ENCODE results near the gene LSM6. TPM values are rescaled to one million over a fixed set of nuclear protein-coding genes. Genes with fewer than 3 reads are reported as not detected.

Gene LSM6
- total and polyA plus RNA-seq, 2 experiments from 2014 or later = 70.4 to 238 TPM

DNA sequence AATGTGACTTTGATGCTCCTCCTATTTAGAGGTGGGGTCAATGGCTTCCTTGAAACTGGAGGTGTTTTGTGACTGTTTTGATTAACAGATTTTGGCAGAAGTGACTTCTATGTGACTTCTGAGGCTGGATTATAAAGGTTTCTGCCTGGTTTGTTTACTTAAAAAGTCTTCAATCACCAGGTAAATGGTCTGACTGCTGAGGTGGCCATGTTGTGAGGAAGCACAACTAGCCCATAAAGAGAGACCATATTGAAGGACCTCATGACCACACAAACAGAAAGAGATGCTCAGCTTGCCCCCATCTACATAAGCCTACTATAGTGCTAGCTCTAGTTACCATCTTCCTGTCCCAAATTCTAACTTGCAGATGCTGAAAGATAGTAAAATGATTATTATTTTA is 14.3 kb upstream of the LSM6 start:
- Mint-ChIP-seq H3K4me1 (no peaks in the 10 kb centered on the region), H3K9me3 (no peaks in the 10 kb centered on the region; the same call in 2 of the 3 replicates), H3K27me3 (ENCODE audit: insufficient read depth, low read depth, poor library complexity) (no peaks in the 10 kb centered on the region), H3K36me3 (ENCODE audit: low read depth) (no peaks in the 10 kb centered on the region), H3K4me3 (no peak overlapping the region), H3K27ac (no peak overlapping the region)
- Histone ChIP-seq H3K27ac (ENCODE audit: low read depth) (no peak overlapping the region), H3K27me3 (ENCODE audit: insufficient read depth) (no peaks in the 10 kb centered on the region), H3K4me2 (no peak overlapping the region), H3K9me2 (ENCODE audit: insufficient read depth) (no peaks in the 10 kb centered on the region), H3K36me3 (ENCODE audit: insufficient read depth) (no peaks in the 10 kb centered on the region), H4K20me1 (replicated peaks; ENCODE audit: insufficient read depth) (no peaks in the 10 kb centered on the region), H3K79me2 (replicated peaks; ENCODE audit: insufficient read depth) (no peaks in the 10 kb centered on the region), H3K4me1 (ENCODE audit: insufficient read depth) (no peaks in the 10 kb centered on the region), H3K4me3 (no peak overlapping the region), H2AFZ (no peak overlapping the region), H3F3A (replicated peaks; ENCODE audit: low read depth) (no peaks in the 10 kb centered on the region)
- DNase-seq (ENCODE audit: low spot score) (no peak), ATAC-seq (no peak)
- TF ChIP-seq, protein P1, sequence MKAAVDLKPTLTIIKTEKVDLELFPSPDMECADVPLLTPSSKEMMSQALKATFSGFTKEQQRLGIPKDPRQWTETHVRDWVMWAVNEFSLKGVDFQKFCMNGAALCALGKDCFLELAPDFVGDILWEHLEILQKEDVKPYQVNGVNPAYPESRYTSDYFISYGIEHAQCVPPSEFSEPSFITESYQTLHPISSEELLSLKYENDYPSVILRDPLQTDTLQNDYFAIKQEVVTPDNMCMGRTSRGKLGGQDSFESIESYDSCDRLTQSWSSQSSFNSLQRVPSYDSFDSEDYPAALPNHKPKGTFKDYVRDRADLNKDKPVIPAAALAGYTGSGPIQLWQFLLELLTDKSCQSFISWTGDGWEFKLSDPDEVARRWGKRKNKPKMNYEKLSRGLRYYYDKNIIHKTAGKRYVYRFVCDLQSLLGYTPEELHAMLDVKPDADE (IDR thresholded peaks at IDR 0.05) = no peak
- TF ChIP-seq ZNF331 (CRISPR knock-in tag; IDR thresholded peaks at IDR 0.05; ENCODE audit: low read depth) (no peak), ZNF114 (CRISPR knock-in tag; IDR thresholded peaks at IDR 0.05) (no peak), JUNB (IDR thresholded peaks at IDR 0.05; ENCODE audit: unreplicated experiment) (no peak), EZH2phosphoT487 (IDR thresholded peaks at IDR 0.05; ENCODE audit: unreplicated experiment) (no peak), EZH2 (IDR thresholded peaks at IDR 0.05; ENCODE audit: low read depth, unreplicated experiment) (no peak), CREB1 (CRISPR knock-in tag; IDR thresholded peaks at IDR 0.05; ENCODE audit: low read depth) (no peak), POLR2AphosphoS5 (IDR thresholded peaks at IDR 0.05; ENCODE audit: low read depth) (no peak), STAT1 (IDR thresholded peaks at IDR 0.05; ENCODE audit: unreplicated experiment) (no peak), NANOG (IDR thresholded peaks at IDR 0.05; ENCODE audit: borderline replicate concordance) (no peak)
- TF ChIP-seq, protein P2, sequence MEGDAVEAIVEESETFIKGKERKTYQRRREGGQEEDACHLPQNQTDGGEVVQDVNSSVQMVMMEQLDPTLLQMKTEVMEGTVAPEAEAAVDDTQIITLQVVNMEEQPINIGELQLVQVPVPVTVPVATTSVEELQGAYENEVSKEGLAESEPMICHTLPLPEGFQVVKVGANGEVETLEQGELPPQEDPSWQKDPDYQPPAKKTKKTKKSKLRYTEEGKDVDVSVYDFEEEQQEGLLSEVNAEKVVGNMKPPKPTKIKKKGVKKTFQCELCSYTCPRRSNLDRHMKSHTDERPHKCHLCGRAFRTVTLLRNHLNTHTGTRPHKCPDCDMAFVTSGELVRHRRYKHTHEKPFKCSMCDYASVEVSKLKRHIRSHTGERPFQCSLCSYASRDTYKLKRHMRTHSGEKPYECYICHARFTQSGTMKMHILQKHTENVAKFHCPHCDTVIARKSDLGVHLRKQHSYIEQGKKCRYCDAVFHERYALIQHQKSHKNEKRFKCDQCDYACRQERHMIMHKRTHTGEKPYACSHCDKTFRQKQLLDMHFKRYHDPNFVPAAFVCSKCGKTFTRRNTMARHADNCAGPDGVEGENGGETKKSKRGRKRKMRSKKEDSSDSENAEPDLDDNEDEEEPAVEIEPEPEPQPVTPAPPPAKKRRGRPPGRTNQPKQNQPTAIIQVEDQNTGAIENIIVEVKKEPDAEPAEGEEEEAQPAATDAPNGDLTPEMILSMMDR (conservative IDR thresholded peaks at IDR 0.05; ENCODE audit: low read depth in 2 of 2) = no peak
- TF ChIP-seq, protein P3, sequence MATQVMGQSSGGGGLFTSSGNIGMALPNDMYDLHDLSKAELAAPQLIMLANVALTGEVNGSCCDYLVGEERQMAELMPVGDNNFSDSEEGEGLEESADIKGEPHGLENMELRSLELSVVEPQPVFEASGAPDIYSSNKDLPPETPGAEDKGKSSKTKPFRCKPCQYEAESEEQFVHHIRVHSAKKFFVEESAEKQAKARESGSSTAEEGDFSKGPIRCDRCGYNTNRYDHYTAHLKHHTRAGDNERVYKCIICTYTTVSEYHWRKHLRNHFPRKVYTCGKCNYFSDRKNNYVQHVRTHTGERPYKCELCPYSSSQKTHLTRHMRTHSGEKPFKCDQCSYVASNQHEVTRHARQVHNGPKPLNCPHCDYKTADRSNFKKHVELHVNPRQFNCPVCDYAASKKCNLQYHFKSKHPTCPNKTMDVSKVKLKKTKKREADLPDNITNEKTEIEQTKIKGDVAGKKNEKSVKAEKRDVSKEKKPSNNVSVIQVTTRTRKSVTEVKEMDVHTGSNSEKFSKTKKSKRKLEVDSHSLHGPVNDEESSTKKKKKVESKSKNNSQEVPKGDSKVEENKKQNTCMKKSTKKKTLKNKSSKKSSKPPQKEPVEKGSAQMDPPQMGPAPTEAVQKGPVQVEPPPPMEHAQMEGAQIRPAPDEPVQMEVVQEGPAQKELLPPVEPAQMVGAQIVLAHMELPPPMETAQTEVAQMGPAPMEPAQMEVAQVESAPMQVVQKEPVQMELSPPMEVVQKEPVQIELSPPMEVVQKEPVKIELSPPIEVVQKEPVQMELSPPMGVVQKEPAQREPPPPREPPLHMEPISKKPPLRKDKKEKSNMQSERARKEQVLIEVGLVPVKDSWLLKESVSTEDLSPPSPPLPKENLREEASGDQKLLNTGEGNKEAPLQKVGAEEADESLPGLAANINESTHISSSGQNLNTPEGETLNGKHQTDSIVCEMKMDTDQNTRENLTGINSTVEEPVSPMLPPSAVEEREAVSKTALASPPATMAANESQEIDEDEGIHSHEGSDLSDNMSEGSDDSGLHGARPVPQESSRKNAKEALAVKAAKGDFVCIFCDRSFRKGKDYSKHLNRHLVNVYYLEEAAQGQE (IDR thresholded peaks at IDR 0.05; ENCODE audit: unreplicated experiment) = no peak
- TF ChIP-seq, protein P4, sequence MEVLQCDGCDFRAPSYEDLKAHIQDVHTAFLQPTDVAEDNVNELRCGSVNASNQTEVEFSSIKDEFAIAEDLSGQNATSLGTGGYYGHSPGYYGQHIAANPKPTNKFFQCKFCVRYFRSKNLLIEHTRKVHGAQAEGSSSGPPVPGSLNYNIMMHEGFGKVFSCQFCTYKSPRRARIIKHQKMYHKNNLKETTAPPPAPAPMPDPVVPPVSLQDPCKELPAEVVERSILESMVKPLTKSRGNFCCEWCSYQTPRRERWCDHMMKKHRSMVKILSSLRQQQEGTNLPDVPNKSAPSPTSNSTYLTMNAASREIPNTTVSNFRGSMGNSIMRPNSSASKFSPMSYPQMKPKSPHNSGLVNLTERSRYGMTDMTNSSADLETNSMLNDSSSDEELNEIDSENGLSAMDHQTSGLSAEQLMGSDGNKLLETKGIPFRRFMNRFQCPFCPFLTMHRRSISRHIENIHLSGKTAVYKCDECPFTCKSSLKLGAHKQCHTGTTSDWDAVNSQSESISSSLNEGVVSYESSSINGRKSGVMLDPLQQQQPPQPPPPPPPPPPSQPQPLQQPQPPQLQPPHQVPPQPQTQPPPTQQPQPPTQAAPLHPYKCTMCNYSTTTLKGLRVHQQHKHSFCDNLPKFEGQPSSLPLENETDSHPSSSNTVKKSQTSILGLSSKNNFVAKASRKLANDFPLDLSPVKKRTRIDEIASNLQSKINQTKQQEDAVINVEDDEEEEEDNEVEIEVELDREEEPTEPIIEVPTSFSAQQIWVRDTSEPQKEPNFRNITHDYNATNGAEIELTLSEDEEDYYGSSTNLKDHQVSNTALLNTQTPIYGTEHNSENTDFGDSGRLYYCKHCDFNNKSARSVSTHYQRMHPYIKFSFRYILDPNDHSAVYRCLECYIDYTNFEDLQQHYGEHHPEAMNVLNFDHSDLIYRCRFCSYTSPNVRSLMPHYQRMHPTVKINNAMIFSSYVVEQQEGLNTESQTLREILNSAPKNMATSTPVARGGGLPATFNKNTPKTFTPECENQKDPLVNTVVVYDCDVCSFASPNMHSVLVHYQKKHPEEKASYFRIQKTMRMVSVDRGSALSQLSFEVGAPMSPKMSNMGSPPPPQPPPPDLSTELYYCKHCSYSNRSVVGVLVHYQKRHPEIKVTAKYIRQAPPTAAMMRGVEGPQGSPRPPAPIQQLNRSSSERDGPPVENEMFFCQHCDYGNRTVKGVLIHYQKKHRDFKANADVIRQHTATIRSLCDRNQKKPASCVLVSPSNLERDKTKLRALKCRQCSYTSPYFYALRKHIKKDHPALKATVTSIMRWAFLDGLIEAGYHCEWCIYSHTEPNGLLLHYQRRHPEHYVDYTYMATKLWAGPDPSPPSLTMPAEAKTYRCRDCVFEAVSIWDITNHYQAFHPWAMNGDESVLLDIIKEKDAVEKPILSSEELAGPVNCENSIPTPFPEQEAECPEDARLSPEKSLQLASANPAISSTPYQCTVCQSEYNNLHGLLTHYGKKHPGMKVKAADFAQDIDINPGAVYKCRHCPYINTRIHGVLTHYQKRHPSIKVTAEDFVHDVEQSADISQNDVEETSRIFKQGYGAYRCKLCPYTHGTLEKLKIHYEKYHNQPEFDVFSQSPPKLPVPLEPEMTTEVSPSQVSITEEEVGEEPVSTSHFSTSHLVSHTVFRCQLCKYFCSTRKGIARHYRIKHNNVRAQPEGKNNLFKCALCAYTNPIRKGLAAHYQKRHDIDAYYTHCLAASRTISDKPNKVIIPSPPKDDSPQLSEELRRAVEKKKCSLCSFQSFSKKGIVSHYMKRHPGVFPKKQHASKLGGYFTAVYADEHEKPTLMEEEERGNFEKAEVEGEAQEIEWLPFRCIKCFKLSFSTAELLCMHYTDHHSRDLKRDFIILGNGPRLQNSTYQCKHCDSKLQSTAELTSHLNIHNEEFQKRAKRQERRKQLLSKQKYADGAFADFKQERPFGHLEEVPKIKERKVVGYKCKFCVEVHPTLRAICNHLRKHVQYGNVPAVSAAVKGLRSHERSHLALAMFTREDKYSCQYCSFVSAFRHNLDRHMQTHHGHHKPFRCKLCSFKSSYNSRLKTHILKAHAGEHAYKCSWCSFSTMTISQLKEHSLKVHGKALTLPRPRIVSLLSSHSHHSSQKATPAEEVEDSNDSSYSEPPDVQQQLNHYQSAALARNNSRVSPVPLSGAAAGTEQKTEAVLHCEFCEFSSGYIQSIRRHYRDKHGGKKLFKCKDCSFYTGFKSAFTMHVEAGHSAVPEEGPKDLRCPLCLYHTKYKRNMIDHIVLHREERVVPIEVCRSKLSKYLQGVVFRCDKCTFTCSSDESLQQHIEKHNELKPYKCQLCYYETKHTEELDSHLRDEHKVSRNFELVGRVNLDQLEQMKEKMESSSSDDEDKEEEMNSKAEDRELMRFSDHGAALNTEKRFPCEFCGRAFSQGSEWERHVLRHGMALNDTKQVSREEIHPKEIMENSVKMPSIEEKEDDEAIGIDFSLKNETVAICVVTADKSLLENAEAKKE (CRISPR knock-in tag; IDR thresholded peaks at IDR 0.05) = no peak

Data from GM23338 (cell line).